ENCODE data around the gene STMN3. TPM values are rescaled to one million over a fixed set of nuclear protein-coding genes. Genes with fewer than 3 reads are reported as not detected.

Gene STMN3
- polyA plus RNA-seq, 1 of the 3 experiments (the other 2 are of a cell fraction) = 111 TPM

GRCh38 chr20:63648895-63649589 is 4.2 kb downstream of the STMN3 start:
- WGBS (ENCODE audit: low lambda C conversion rate) = 85% methylated on average over 6 of the region's 11 CpGs
- Histone ChIP-seq H3K4me2 (no peak overlapping the region), H2AFZ (ENCODE audit: low read depth) (no peak overlapping the region), H4K20me1 (ENCODE audit: insufficient read depth) (peaks cover 31% of the 10 kb centered on the region), H3K9me2 (no peaks in the 10 kb centered on the region), H3K27ac (ENCODE audit: low read depth in 2 of 2, low read length in 1 of 2) (no peak overlapping the region), H3K79me2 (ENCODE audit: insufficient read depth) (peaks cover 20% of the 10 kb centered on the region), H3K36me3 (replicated peaks in 1 of 2; ENCODE audit: control insufficient read depth in 1 of 2, insufficient read depth in 2 of 2, low read length in 1 of 2) (no peaks in the 10 kb centered on the region), H3K9ac (no peak overlapping the region), H3K4me3 (ENCODE audit: low read depth in 2 of 2, low read length in 1 of 2) (no peak overlapping the region), H3K27me3 (ENCODE audit: insufficient read depth) (no peaks in the 10 kb centered on the region), H3K4me1 (ENCODE audit: control insufficient read depth in 1 of 2, insufficient read depth in 2 of 2, low read depth in 1 of 2, low read length in 1 of 2) (peaks cover 8 to 9% of the 10 kb centered on the region in 2 experiments; a peak in 2 of 4 replicates), H3K9me3 (no peaks in the 10 kb centered on the region), H3F3A (replicated peaks; ENCODE audit: insufficient read depth) (no peaks in the 10 kb centered on the region)
- TF ChIP-seq NRF1 (IDR thresholded peaks at IDR 0.05; ENCODE audit: low read depth, low read length) = no peak
- no peak for TF ChIP-seq CTCF (IDR thresholded peaks at IDR 0.05)
- no peak for TF ChIP-seq EP300 (IDR thresholded peaks at IDR 0.05; ENCODE audit: borderline replicate concordance in 1 of 2, low read depth in 1 of 2, low read length in 1 of 2)
- no peak for TF ChIP-seq RXRA (IDR thresholded peaks at IDR 0.05; ENCODE audit: borderline replicate concordance, low read depth)
- no peak for TF ChIP-seq RFX5 (IDR thresholded peaks at IDR 0.05; ENCODE audit: low read length)
- TF ChIP-seq GABPA (IDR thresholded peaks at IDR 0.05; ENCODE audit: low read depth) = no peak
- TF ChIP-seq TAF1 (IDR thresholded peaks at IDR 0.05; ENCODE audit: borderline replicate concordance, low read depth, low read length) = no peak
- no peak for TF ChIP-seq CHD2 (IDR thresholded peaks at IDR 0.05; ENCODE audit: low read length, partially characterized antibody)
- no peak for TF ChIP-seq USF1 (IDR thresholded peaks at IDR 0.05; ENCODE audit: borderline replicate concordance, low read depth)
- no peak for TF ChIP-seq FOXJ3 (CRISPR knock-in tag; IDR thresholded peaks at IDR 0.05)
- no peak for TF ChIP-seq MAX (IDR thresholded peaks at IDR 0.05; ENCODE audit: low read depth)
- no peak for DNase-seq
- CTCF ChIA-PET = interaction anchor here (0.9 to 1.4 kb wide), 2 partner anchors 111 to 126 kb away, joined by 3 to 4 read pairs; no protein-coding TSS in a partner anchor
- POLR2A ChIA-PET = no interaction called here

GRCh38 chr20:63648190-63648589 is 5.0 kb downstream of the STMN3 start:
- Histone ChIP-seq H3F3A (replicated peaks; ENCODE audit: insufficient read depth) (no peaks in the 10 kb centered on the region), H3K9me2 (no peaks in the 10 kb centered on the region), H3K9ac (no peak overlapping the region), H3K36me3 (replicated peaks in 1 of 2; ENCODE audit: control insufficient read depth in 1 of 2, insufficient read depth in 2 of 2, low read length in 1 of 2) (no peaks in the 10 kb centered on the region), H2AFZ (ENCODE audit: low read depth) (no peak overlapping the region), H3K4me3 (ENCODE audit: low read depth in 2 of 2, low read length in 1 of 2) (no peak overlapping the region), H3K4me2 (no peak overlapping the region), H3K4me1 (ENCODE audit: control insufficient read depth in 1 of 2, insufficient read depth in 2 of 2, low read depth in 1 of 2, low read length in 1 of 2) (peaks cover 8% of the 10 kb centered on the region in 2 experiments; a peak in 2 of 4 replicates), H4K20me1 (ENCODE audit: insufficient read depth) (peaks cover 38% of the 10 kb centered on the region), H3K27ac (ENCODE audit: low read depth in 2 of 2, low read length in 1 of 2) (no peak overlapping the region), H3K27me3 (ENCODE audit: insufficient read depth) (no peaks in the 10 kb centered on the region), H3K9me3 (no peaks in the 10 kb centered on the region), H3K79me2 (ENCODE audit: insufficient read depth) (peaks cover 20% of the 10 kb centered on the region)
- 91% methylated on average over 5 of the region's 6 CpGs for WGBS (ENCODE audit: low lambda C conversion rate)
- ChIA-PET CTCF (interaction anchor here (1.4 to 2.5 kb wide), 2 partner anchors 111 to 127 kb away, joined by 4 to 11 read pairs; partner anchors contain the start of gene PTK6), POLR2A (no interaction called here)
- no peak for DNase-seq
- no peak for TF ChIP-seq EP300 (IDR thresholded peaks at IDR 0.05; ENCODE audit: borderline replicate concordance in 1 of 2, low read depth in 1 of 2, low read length in 1 of 2)
- no peak for TF ChIP-seq CTCF (IDR thresholded peaks at IDR 0.05)
- TF ChIP-seq ZBTB33 (IDR thresholded peaks at IDR 0.05; ENCODE audit: borderline replicate concordance, low read depth) = no peak
- TF ChIP-seq MXI1 (IDR thresholded peaks at IDR 0.05; ENCODE audit: low read depth, low read length) = no peak
- TF ChIP-seq ELF1 (IDR thresholded peaks at IDR 0.05) = no peak
- TF ChIP-seq FOXJ3 (CRISPR knock-in tag; IDR thresholded peaks at IDR 0.05) = no peak
- no peak for TF ChIP-seq TEAD4 (IDR thresholded peaks at IDR 0.05; ENCODE audit: borderline replicate concordance, insufficient read depth)
- TF ChIP-seq SMC3 (IDR thresholded peaks at IDR 0.05; ENCODE audit: low read depth, low read length) = no peak
- TF ChIP-seq TAF1 (IDR thresholded peaks at IDR 0.05; ENCODE audit: borderline replicate concordance, low read depth, low read length) = no peak
- no peak for TF ChIP-seq RCOR1 (IDR thresholded peaks at IDR 0.05; ENCODE audit: low read length)
- no peak for TF ChIP-seq USF2 (IDR thresholded peaks at IDR 0.05; ENCODE audit: borderline replicate concordance, low read depth, low read length)
